DOHH2 (cell line): Measurements from ENCODE around the gene TIMM8B.

Experiments used
- H3F3A ChIP-seq: fragments of 200-600 bp; sonication (generic), shearing (Covaris generic); 2 replicates; pipeline ENCODE4 v1.6.0; 2016; ENCODE audit warnings: antibody characterized with exemption, mild to moderate bottlenecking; ENCODE audit not compliant: control insufficient read depth, insufficient read depth
- H3K27ac ChIP-seq: fragments of 200-600 bp; sonication (generic); 2 replicates; pipeline ENCODE4 v1.5.1; 2014; ENCODE audit warnings: low read depth, mild to moderate bottlenecking, low read length, moderate library complexity
- H3K27me3 ChIP-seq: fragments of 200-600 bp; sonication (generic); 2 replicates; pipeline ENCODE4 v1.6.1; 2014; ENCODE audit warnings: mild to moderate bottlenecking, low read length, mixed read lengths; ENCODE audit not compliant: control insufficient read depth
- H3K36me3 ChIP-seq: fragments of 200-600 bp; sonication (generic); 2 replicates; pipeline ENCODE4 v1.6.1; 2014; ENCODE audit warnings: mild to moderate bottlenecking, low read length, moderate library complexity, mixed read lengths; ENCODE audit not compliant: control insufficient read depth
- H3K4me1 ChIP-seq: fragments of 200-600 bp; sonication (generic); 2 replicates; pipeline ENCODE4 v1.6.1; 2014; ENCODE audit warnings: mild to moderate bottlenecking, low read length, mixed read lengths; ENCODE audit not compliant: control insufficient read depth
- H3K4me2 ChIP-seq: fragments of 200-600 bp; sonication (generic); 2 replicates; pipeline ENCODE4 v1.6.0; 2014; ENCODE audit warnings: mild to moderate bottlenecking, low read length, moderate library complexity
- H3K4me3 ChIP-seq: fragments of 200-600 bp; sonication (generic); 2 replicates; pipeline ENCODE4 v1.5.1; 2014; ENCODE audit warnings: mild to moderate bottlenecking, low read length, mixed read lengths
- H3K79me2 ChIP-seq: fragments of 200-600 bp; sonication (generic); 2 replicates; pipeline ENCODE4 v1.6.1; 2014; ENCODE audit warnings: mild to moderate bottlenecking, low read length, mixed read lengths; ENCODE audit not compliant: control insufficient read depth
- H3K9me2 ChIP-seq: fragments of 200-600 bp; sonication (generic); replicated peaks from 2 replicates; pipeline ENCODE4 v1.6.1; 2014; ENCODE audit warnings: mild to moderate bottlenecking, low read length, mixed read lengths; ENCODE audit not compliant: control insufficient read depth
- H3K9me3 ChIP-seq: fragments of 200-600 bp; sonication (generic); 2 replicates; pipeline ENCODE4 v1.6.1; 2014; ENCODE audit warnings: antibody characterized with exemption, low read length, mixed read lengths; ENCODE audit not compliant: control insufficient read depth, insufficient read depth
- H4K20me1 ChIP-seq: fragments of 200-600 bp; sonication (generic); 2 replicates; pipeline ENCODE4 v1.6.0; 2014; ENCODE audit warnings: low read depth, mild to moderate bottlenecking, antibody characterized with exemption, low read length, moderate library complexity; ENCODE audit not compliant: control insufficient read depth, insufficient read depth
- CTCF ChIP-seq: fragments of 200-600 bp; sonication (generic); IDR thresholded peaks from one replicate; pipeline ENCODE4 v1.5.1; 2014; ENCODE audit warnings: antibody characterized with exemption, mild to moderate bottlenecking, low read depth, low read length; ENCODE audit not compliant: poor library complexity, severe bottlenecking
- EZH2phosphoT487 ChIP-seq: fragments of 200-600 bp; sonication (generic); IDR thresholded peaks from 2 replicates; pipeline ENCODE4 v1.6.1; 2017; ENCODE audit warnings: borderline replicate concordance, mild to moderate bottlenecking, antibody characterized with exemption, low read length, moderate library complexity, mixed read lengths

TIMM8B gene

GRCh38 chr11:112123129-112123528, 36.6 kb upstream of the TIMM8B start:
- Histone ChIP-seq H3K27me3 (no peaks in the 10 kb centered on the region), H3K4me3 (no peak overlapping the region), H3F3A (no peaks in the 10 kb centered on the region), H3K9me3 (no peaks in the 10 kb centered on the region), H4K20me1 (no peaks in the 10 kb centered on the region), H3K27ac (no peak overlapping the region), H3K4me1 (no peaks in the 10 kb centered on the region), H3K36me3 (no peaks in the 10 kb centered on the region), H3K4me2 (no peak overlapping the region), H3K9me2 (no peaks in the 10 kb centered on the region), H3K79me2 (no peaks in the 10 kb centered on the region)
- TF ChIP-seq EZH2phosphoT487 (no peak), CTCF (no peak)

GRCh38 chr11:112121981-112122615, 35.5 kb upstream of the TIMM8B start:
- Histone ChIP-seq H3F3A (no peaks in the 10 kb centered on the region), H3K4me2 (no peak overlapping the region), H3K9me2 (no peaks in the 10 kb centered on the region), H3K36me3 (no peaks in the 10 kb centered on the region), H3K9me3 (no peaks in the 10 kb centered on the region), H3K4me1 (no peaks in the 10 kb centered on the region), H3K79me2 (no peaks in the 10 kb centered on the region), H4K20me1 (no peaks in the 10 kb centered on the region), H3K4me3 (no peak overlapping the region), H3K27ac (no peak overlapping the region), H3K27me3 (no peaks in the 10 kb centered on the region)
- TF ChIP-seq CTCF (no peak), EZH2phosphoT487 (no peak)

DNA sequence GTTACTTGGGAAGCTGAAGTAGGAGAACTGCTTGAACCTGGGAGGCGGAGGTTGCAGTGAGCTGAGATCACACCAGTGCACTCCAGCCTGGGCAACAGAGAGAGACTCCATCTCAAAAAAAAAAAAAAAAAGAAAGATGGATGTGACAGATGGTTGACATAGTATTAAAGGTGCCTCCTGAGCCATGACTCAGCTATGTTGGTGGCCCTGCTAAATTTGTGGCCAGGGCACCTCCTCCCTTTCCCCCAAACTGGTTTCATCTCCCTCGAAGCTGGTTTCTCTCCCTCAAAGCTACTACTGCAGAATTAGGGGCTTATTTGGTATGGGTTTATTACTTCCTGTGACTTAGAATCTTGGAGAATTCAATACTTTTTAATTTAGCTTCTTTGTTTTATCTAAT, 31.6 kb upstream of the TIMM8B start:
- Histone ChIP-seq H3K4me2 (no peak overlapping the region), H3K9me2 (no peaks in the 10 kb centered on the region), H3K4me1 (peaks cover 4% of the 10 kb centered on the region; the same call in 1 of the 2 replicates), H3K36me3 (no peaks in the 10 kb centered on the region), H4K20me1 (no peaks in the 10 kb centered on the region), H3K27me3 (no peaks in the 10 kb centered on the region), H3K27ac (no peak overlapping the region), H3F3A (no peaks in the 10 kb centered on the region), H3K4me3 (no peak overlapping the region), H3K79me2 (no peaks in the 10 kb centered on the region), H3K9me3 (no peaks in the 10 kb centered on the region)
- TF ChIP-seq CTCF, result no peak
- no peak for TF ChIP-seq EZH2phosphoT487
